Suppressor macrophage (primary cell): ENCODE measurements around the gene DOC2A.

Experiments used
- DNase-seq, 4 experiments: peaks; one replicate each; pipeline ENCODE4 v3.0.0-alpha.2; 2020 to 2022

The DOC2A gene

GRCh38 chr16:29989111-29989858 is 21.5 kb downstream of the DOC2A start:
- DNase-seq, result no peak

- no peak for DNase-seq
These were observed 22.3 kb downstream of the DOC2A start for GRCh38 chr16:29988346-29989075.

GRCh38 chr16:29987371-29988085 is 23.3 kb downstream of the DOC2A start:
- no peak for DNase-seq

- DNase-seq, result no peak
These were observed 23.9 kb downstream of the DOC2A start for GRCh38 chr16:29986931-29987330.

- DNase-seq, result no peak
These were observed 24.6 kb downstream of the DOC2A start for GRCh38 chr16:29986231-29986630.

GRCh38 chr16:29985271-29985811 is 25.5 kb downstream of the DOC2A start:
- no peak for DNase-seq

GRCh38 chr16:29984764-29985147 is 26.1 kb downstream of the DOC2A start:
- DNase-seq, result no peak

- no peak for DNase-seq
These were observed 26.6 kb downstream of the DOC2A start for GRCh38 chr16:29984137-29984763.

GRCh38 chr16:29983420-29984136 is 27.2 kb downstream of the DOC2A start:
- no peak for DNase-seq

- DNase-seq, result no peak
These were observed 28.0 kb downstream of the DOC2A start for GRCh38 chr16:29982560-29983419.

- DNase-seq, result no peak
These were observed 32.1 kb downstream of the DOC2A start for GRCh38 chr16:29978564-29979270.

- no peak for DNase-seq
These were observed 32.7 kb downstream of the DOC2A start for GRCh38 chr16:29978081-29978480.

GRCh38 chr16:29977063-29977825 is 33.6 kb downstream of the DOC2A start:
- DNase-seq, result no peak

GRCh38 chr16:29975811-29976511 is 34.9 kb downstream of the DOC2A start:
- DNase-seq, result no peak

- DNase-seq, result no peak
These were observed 35.7 kb downstream of the DOC2A start for GRCh38 chr16:29975134-29975538.

- peak; percentile 71 to 83 (median 77) for DNase-seq
These were observed 36.3 kb downstream of the DOC2A start for GRCh38 chr16:29974291-29975133.

- peak; percentile 99 to 100 (median 99) for DNase-seq
These were observed 37.2 kb downstream of the DOC2A start, which contains the start of gene TAOK2 for GRCh38 chr16:29973384-29974246. Gene TAOK2, plus strand, starts transcription at chr16:29973868. Its CDS starts 3,905 bp downstream, at chr16:29977773.
